Thoracic aorta (tissue), 2 donors: ENCODE measurements around the gene YKT6. TPM values are rescaled to one million over a fixed set of nuclear protein-coding genes. Genes with fewer than 3 reads are reported as not detected.

Experiments used
- ATAC-seq: fragments of 150-250 bp; one replicate; pipeline ENCODE4 v1.8.0; 2017; ENCODE audit warnings: low read depth; ENCODE audit not compliant: insufficient number of reproducible peaks, low FRiP score
- DNase-seq: peaks from one replicate; pipeline ENCODE4 v3.0.0-alpha.2; 2020; ENCODE audit warnings: low spot score
- H3K27ac ChIP-seq, 2 donors: fragments of 200-600 bp; sonication (generic); 1 replicate in 1 of 2; 2 replicates in 1 of 2; pipeline ENCODE4 v1.5.1; 2016; ENCODE audit warnings: mild to moderate bottlenecking in 2 of 2, moderate library complexity in 2 of 2
- H3K27me3 ChIP-seq: fragments of 200-600 bp; sonication (generic); replicated peaks from 2 replicates; pipeline ENCODE4 v1.6.0; 2016; ENCODE audit warnings: mild to moderate bottlenecking; ENCODE audit not compliant: insufficient read depth
- H3K36me3 ChIP-seq: fragments of 200-600 bp; sonication (generic); one replicate; pipeline ENCODE4 v1.5.1; 2016
- H3K4me1 ChIP-seq, 2 donors: fragments of 200-600 bp; sonication (generic); 1 replicate in 1 of 2; 2 replicates in 1 of 2; pipeline versions ENCODE4 v1.5.1 to v1.6.0; 2016; ENCODE audit warnings: low read depth in 2 of 2, mild to moderate bottlenecking in 1 of 2; ENCODE audit not compliant: control insufficient read depth in 1 of 2
- H3K4me3 ChIP-seq: fragments of 200-600 bp; sonication (generic); 2 replicates; pipeline ENCODE4 v1.5.1; 2016; ENCODE audit warnings: mild to moderate bottlenecking
- H3K9me3 ChIP-seq: fragments of 200-600 bp; sonication (generic); 2 replicates; pipeline ENCODE4 v1.5.1; 2016
- CTCF ChIP-seq: fragments of 200-600 bp; sonication (generic); IDR thresholded peaks from one replicate; pipeline ENCODE4 v1.5.1; 2019; ENCODE audit warnings: antibody characterized with exemption
- total RNA-seq, 2 donors: library from RNA; depleted of rRNA; stranded (reverse); fragments of >200 nt; gene quantifications; one replicate each; pipeline versions ENCODE4 v1.1.0 to v1.2.3, GENCODE V29; 2016

Gene YKT6
- total RNA-seq, 2 donors from 2014 or later = 62.0 to 69.6 TPM

- H3K4me1 ChIP-seq = no peaks in the 10 kb centered on the region
- no peak overlapping the region for H3K4me3 ChIP-seq
- ATAC-seq = no peak
- no peaks in the 10 kb centered on the region for H3K9me3 ChIP-seq
- no peak for TF ChIP-seq CTCF
- no peaks in the 10 kb centered on the region for H3K36me3 ChIP-seq
- H3K27ac ChIP-seq = no peak overlapping the region
- H3K27me3 ChIP-seq = no peaks in the 10 kb centered on the region
- no peak for DNase-seq
Observed at GRCh38 chr7:44185729-44186128, 15.0 kb upstream of the YKT6 start.

GRCh38 chr7:44186736-44187135, 14.0 kb upstream of the YKT6 start:
- no peak for ATAC-seq
- H3K4me1 ChIP-seq = no peaks in the 10 kb centered on the region
- H3K27ac ChIP-seq = no peak overlapping the region
- no peaks in the 10 kb centered on the region for H3K36me3 ChIP-seq
- DNase-seq = no peak
- TF ChIP-seq CTCF = no peak
- H3K27me3 ChIP-seq = no peaks in the 10 kb centered on the region
- H3K4me3 ChIP-seq = no peak overlapping the region
- no peaks in the 10 kb centered on the region for H3K9me3 ChIP-seq

GRCh38 chr7:44187636-44188416, 13.0 kb upstream of the YKT6 start:
- ATAC-seq (no peak), DNase-seq (no peak)
- H3K4me1 ChIP-seq = no peaks in the 10 kb centered on the region
- no peaks in the 10 kb centered on the region for H3K9me3 ChIP-seq
- no peaks in the 10 kb centered on the region for H3K27me3 ChIP-seq
- H3K4me3 ChIP-seq = no peak overlapping the region
- H3K36me3 ChIP-seq = no peaks in the 10 kb centered on the region
- no peak for TF ChIP-seq CTCF
- no peak overlapping the region for H3K27ac ChIP-seq

GRCh38 chr7:44188480-44189225, 12.1 kb upstream of the YKT6 start:
- no peak overlapping the region for H3K4me3 ChIP-seq
- no peaks in the 10 kb centered on the region for H3K36me3 ChIP-seq
- TF ChIP-seq CTCF = no peak
- no peaks in the 10 kb centered on the region for H3K27me3 ChIP-seq
- no peaks in the 10 kb centered on the region for H3K9me3 ChIP-seq
- no peaks in the 10 kb centered on the region for H3K4me1 ChIP-seq
- DNase-seq = no peak
- no peak overlapping the region for H3K27ac ChIP-seq
- no peak for ATAC-seq

GRCh38 chr7:44189286-44189992, 11.3 kb upstream of the YKT6 start, which contains the start of gene GCK:
Gene GCK (minus strand): TSS chr7:44189439. CDS start chr7:44188953, 486 bp downstream.
- no peak for ATAC-seq
- Histone ChIP-seq H3K4me1 (no peaks in the 10 kb centered on the region), H3K36me3 (no peaks in the 10 kb centered on the region), H3K9me3 (no peaks in the 10 kb centered on the region), H3K27ac (no peak within 1 kb of the TSS), H3K4me3 (no peak within 1 kb of the TSS), H3K27me3 (no peaks in the 10 kb centered on the region)
- DNase-seq = no peak
- no peak for TF ChIP-seq CTCF
